HG03039 (cell line): ENCODE measurements around the gene KAT5.
"Not testable (repeated sequence)": the region's sequence is repeated elsewhere in the genome, so short reads cannot be mapped to it uniquely, and the experiment has no call there.

Experiments used
- ATAC-seq: cut with Tn5 transposase; IDR thresholded peaks from one replicate; pipeline ENCODE4 v1.9.1; 2021; ENCODE audit warnings: mild to moderate bottlenecking, moderate library complexity; ENCODE audit not compliant: unreplicated experiment

Gene KAT5

GRCh38 chr11:65743681-65744025 lies 31.6 kb downstream of the KAT5 start:
- ATAC-seq = no peak

- no peak for ATAC-seq
These were observed 32.1 kb downstream of the KAT5 start for GRCh38 chr11:65744026-65744698.

GRCh38 chr11:65744699-65745042 lies 32.6 kb downstream of the KAT5 start:
- no peak for ATAC-seq

GRCh38 chr11:65745049-65745448 lies 33.0 kb downstream of the KAT5 start:
- ATAC-seq = no peak

GRCh38 chr11:65762169-65762568 lies 50.1 kb downstream of the KAT5 start:
- not testable (repeated sequence) for ATAC-seq

DNA sequence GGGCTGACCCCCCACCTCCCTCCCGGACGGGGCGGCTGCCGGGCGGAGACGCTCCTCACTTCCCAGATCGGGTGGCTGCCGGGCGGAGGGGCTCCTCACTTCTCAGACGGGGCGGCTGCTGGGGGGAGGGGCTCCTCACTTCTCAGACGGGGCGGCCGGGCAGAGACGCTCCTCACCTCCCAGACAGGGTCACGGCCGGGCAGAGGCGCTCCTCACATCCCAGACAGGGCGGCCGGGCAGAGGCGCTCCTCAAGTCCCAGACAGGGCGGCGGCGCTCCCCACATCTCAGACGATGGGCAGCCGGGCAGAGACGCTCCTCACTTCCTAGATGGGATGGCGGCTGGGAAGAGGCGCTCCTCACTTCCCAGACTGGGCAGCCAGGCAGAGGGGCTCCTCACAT lies 50.8 kb downstream of the KAT5 start:
- ATAC-seq = not testable (repeated sequence)

GRCh38 chr11:65764434-65764833 lies 52.4 kb downstream of the KAT5 start:
- no peak for ATAC-seq

GRCh38 chr11:65766535-65766934 lies 54.5 kb downstream of the KAT5 start:
- no peak for ATAC-seq

DNA sequence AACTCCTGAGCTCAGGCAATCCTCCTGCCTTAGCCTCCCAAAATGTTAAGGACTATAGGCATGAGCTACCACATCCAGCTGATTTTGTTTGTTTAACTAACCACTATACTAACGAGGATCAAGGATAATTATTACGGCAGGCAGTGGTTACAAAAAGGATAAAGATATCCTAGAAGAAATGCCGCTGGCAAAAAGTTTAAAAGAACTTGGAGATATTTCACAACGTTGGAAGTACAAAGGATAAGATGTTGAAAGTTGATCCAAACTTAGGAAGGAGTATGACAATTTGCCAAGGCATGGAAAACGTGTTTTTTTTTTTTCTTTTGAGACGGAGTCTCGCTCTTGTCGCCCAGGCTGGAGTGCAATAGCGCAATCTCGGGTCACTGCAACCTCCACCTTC lies 55.4 kb downstream of the KAT5 start:
- no peak for ATAC-seq

DNA sequence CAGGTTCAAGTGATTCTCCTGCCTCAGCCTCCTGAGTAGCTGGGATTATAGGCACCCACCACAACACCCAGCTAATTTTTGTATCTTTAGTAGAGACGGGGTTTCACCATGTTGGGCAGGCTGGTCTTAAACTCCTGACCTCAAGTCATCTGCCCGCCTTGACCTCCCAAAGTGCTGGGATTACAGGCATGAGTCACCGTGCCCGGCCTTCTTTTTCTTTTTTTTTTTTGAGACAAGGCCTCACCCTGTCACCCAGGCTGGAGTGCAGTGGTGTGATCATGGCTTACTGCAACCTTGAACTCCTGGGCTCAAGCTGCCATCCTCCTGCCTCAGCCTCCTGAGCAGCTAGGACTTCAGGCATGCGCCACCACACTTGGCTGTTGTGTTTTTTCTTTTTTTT lies 55.8 kb downstream of the KAT5 start:
- not testable (repeated sequence) for ATAC-seq
